Ishikawa (cell line): Measurements from ENCODE around the gene MBD3L4.
"Not testable (repeated sequence)": the region's sequence is repeated elsewhere in the genome, so short reads cannot be mapped to it uniquely, and the experiment has no call there.

Source experiments
- CEBPB ChIP-seq: IDR thresholded peaks from 2 replicates; pipeline ENCODE4 v1.6.1; 2012
- CREB1 ChIP-seq: IDR thresholded peaks from 2 replicates; pipeline ENCODE4 v1.6.1; 2012; ENCODE audit warnings: low read depth
- EGR1 ChIP-seq: IDR thresholded peaks from 2 replicates; pipeline ENCODE4 v1.6.1; 2012
- FOXM1 ChIP-seq: IDR thresholded peaks from 2 replicates; pipeline ENCODE4 v1.6.1; 2012; ENCODE audit warnings: low read depth, borderline replicate concordance
- MAX ChIP-seq: IDR thresholded peaks from 2 replicates; pipeline ENCODE4 v1.6.1; 2012
- NFIC ChIP-seq: IDR thresholded peaks from 2 replicates; pipeline ENCODE4 v1.6.1; 2012
- RAD21 ChIP-seq: IDR thresholded peaks from 2 replicates; pipeline ENCODE4 v1.6.1; 2012; ENCODE audit warnings: low read depth
- REST ChIP-seq: IDR thresholded peaks from 2 replicates; pipeline ENCODE4 v1.6.1; 2012; ENCODE audit warnings: low read depth, mild to moderate bottlenecking
- TAF1 ChIP-seq: IDR thresholded peaks from 2 replicates; pipeline ENCODE4 v1.6.1; 2012; ENCODE audit warnings: low read depth, mild to moderate bottlenecking
- TCF12 ChIP-seq: IDR thresholded peaks from 2 replicates; pipeline ENCODE4 v1.6.1; 2012; ENCODE audit warnings: low read depth
- TEAD4 ChIP-seq: IDR thresholded peaks from 2 replicates; pipeline ENCODE4 v1.6.1; 2012
- USF1 ChIP-seq: IDR thresholded peaks from 2 replicates; pipeline ENCODE4 v1.6.1; 2012
- YY1 ChIP-seq: IDR thresholded peaks from 2 replicates; pipeline ENCODE4 v1.6.1; 2012; ENCODE audit warnings: low read depth
- ZBTB7A ChIP-seq: IDR thresholded peaks from 2 replicates; pipeline ENCODE4 v1.6.1; 2012; ENCODE audit warnings: low read depth

Gene MBD3L4

GRCh38 chr19:7040079-7040478 lies at the start of gene MBD3L4:
TSS of gene MBD3L4 (minus strand) at chr19:7040179. CDS start at chr19:7040144, 35 bp downstream.
- TF ChIP-seq REST, USF1, TCF12: not testable (repeated sequence)

GRCh38 chr19:7088999-7089398 lies 49.0 kb upstream of the MBD3L4 start:
- TF ChIP-seq REST = no peak

GRCh38 chr19:7083076-7083956 lies 43.3 kb upstream of the MBD3L4 start:
- TF ChIP-seq TCF12 = peak; percentile 74
- TF ChIP-seq EGR1 = no peak

GRCh38 chr19:7078008-7078407 lies 38.0 kb upstream of the MBD3L4 start:
- TF ChIP-seq YY1 (no peak), NFIC (no peak), USF1 (no peak), CEBPB (no peak), EGR1 (no peak), TCF12 (no peak), REST (no peak), TEAD4 (no peak)

- no peak for TF ChIP-seq REST
- no peak for TF ChIP-seq CEBPB
- TF ChIP-seq EGR1 = no peak
- no peak for TF ChIP-seq TCF12
- no peak for TF ChIP-seq ZBTB7A
- TF ChIP-seq TAF1 = no peak
- no peak for TF ChIP-seq FOXM1
- no peak for TF ChIP-seq YY1
- no peak for TF ChIP-seq TEAD4
- no peak for TF ChIP-seq CREB1
- TF ChIP-seq NFIC = no peak
- no peak for TF ChIP-seq RAD21
- no peak for TF ChIP-seq MAX
Observed at GRCh38 chr19:7076151-7076550, 36.2 kb upstream of the MBD3L4 start.
